ENCODE results near the gene CARD19.
"Not testable (repeated sequence)": the region's sequence is repeated elsewhere in the genome, so short reads cannot be mapped to it uniquely, and the experiment has no call there.

The CARD19 gene

GRCh38 chr9:93115486-93116071 is 19.6 kb downstream of the CARD19 start:
- no peaks in the 10 kb centered on the region for H3K27me3 ChIP-seq (ENCODE audit: control insufficient read depth, low read length)
- no peak overlapping the region for H3K27ac ChIP-seq (ENCODE audit: low read depth, low read length)
- TF ChIP-seq EZH2phosphoT487 (IDR thresholded peaks at IDR 0.05; ENCODE audit: borderline replicate concordance, low read length) (no peak), CTCF (IDR thresholded peaks at IDR 0.05; ENCODE audit: low read depth, low read length, poor library complexity, severe bottlenecking) (no peak)
- H3K9me2 ChIP-seq (replicated peaks; ENCODE audit: control insufficient read depth, low read length), result no peaks in the 10 kb centered on the region
- H3K9me3 ChIP-seq (ENCODE audit: control insufficient read depth, insufficient read depth, low read length), result no peaks in the 10 kb centered on the region
- no peaks in the 10 kb centered on the region for H3K36me3 ChIP-seq (ENCODE audit: control insufficient read depth, low read length)
- H3F3A ChIP-seq (ENCODE audit: control insufficient read depth, insufficient read depth), result peaks cover 10% of the 10 kb centered on the region; the same call in 1 of the 2 replicates
- H3K4me3 ChIP-seq (ENCODE audit: low read length), result no peak overlapping the region
- H4K20me1 ChIP-seq (ENCODE audit: control insufficient read depth, insufficient read depth, low read depth, low read length), result no peaks in the 10 kb centered on the region
- H3K79me2 ChIP-seq (ENCODE audit: control insufficient read depth, low read length), result no peaks in the 10 kb centered on the region
- peaks cover 39% of the 10 kb centered on the region for H3K4me1 ChIP-seq (ENCODE audit: control insufficient read depth, low read length)
- no peak overlapping the region for H3K4me2 ChIP-seq (ENCODE audit: low read length)

DNA sequence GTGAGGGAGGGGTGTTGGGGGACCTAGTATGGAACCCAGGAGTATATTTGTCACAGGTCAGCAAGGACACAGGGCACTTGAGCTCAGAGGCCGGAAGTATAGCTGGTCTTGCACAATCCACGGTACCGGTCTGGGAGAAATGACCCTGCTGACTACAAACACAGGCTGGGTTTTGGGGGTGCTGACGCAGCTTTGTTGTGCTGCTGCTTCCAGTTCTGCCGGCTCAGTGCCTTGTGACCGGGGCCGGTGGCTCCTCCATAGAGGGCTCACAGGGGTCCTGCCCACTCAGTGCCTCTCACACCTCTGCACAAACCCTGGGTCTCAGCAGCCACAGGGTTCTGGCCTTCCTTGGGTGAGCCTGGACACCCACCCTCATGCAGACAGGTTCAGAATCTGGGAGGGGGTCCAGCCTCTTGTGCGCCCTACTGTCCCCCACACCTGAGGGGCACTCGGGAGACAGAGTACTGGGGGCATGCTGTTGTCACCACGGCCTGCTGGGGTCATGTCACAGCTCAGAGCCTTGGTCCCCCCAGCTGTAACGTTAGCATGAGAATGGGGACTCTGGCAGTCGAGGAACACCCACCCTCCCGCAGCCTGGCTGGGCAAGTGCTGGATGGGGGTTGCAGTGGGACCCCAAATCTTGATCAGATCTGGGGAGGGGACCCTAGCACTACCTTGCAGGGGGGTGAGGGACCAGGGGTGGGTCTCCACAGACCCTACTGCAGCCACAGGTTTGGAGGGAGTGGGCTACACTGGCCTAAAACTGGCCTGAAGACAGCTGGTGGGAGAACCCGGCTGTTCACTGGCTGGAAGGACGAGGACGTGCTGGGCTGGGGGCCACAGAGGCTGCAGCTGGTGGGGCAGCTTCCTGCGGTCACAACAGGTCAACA is 20.3 kb downstream of the CARD19 start:
- H3K27ac ChIP-seq (ENCODE audit: low read depth, low read length), result no peak overlapping the region

DNA sequence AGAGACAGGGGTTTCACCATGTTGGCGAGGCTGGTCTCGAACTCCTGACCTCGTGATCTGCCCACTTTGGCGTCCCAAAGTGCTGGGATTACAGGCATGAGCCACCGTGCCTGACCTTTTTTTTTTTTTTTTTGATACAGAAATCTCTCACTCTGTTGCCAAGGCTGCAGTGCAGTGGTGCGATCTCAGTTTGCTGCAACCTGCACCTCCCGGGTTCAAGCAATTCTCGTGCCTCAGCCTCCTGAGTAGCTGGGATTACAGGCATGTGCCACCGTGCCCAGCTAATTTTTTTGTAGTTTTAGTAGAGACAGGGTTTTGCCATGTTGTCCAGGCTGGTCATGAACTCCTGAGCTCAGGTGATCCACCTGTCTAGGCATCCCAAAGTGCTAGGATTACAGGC is 21.5 kb downstream of the CARD19 start:
- peaks cover 29% of the 10 kb centered on the region for H3K4me1 ChIP-seq (ENCODE audit: control insufficient read depth, low read length)
- peaks cover 10% of the 10 kb centered on the region; the same call in 1 of the 2 replicates for H3F3A ChIP-seq (ENCODE audit: control insufficient read depth, insufficient read depth)
- H3K4me3 ChIP-seq (ENCODE audit: low read length); H3K9me2 ChIP-seq (replicated peaks; ENCODE audit: control insufficient read depth, low read length); H4K20me1 ChIP-seq (ENCODE audit: control insufficient read depth, insufficient read depth, low read depth, low read length); H3K27ac ChIP-seq (ENCODE audit: low read depth, low read length); H3K9me3 ChIP-seq (ENCODE audit: control insufficient read depth, insufficient read depth, low read length); H3K79me2 ChIP-seq (ENCODE audit: control insufficient read depth, low read length); H3K4me2 ChIP-seq (ENCODE audit: low read length); H3K36me3 ChIP-seq (ENCODE audit: control insufficient read depth, low read length); H3K27me3 ChIP-seq (ENCODE audit: control insufficient read depth, low read length): not testable (repeated sequence)

More for the DNA sequence above, 20.3 kb downstream of the CARD19 start:
- Histone ChIP-seq H3K9me2 (replicated peaks; ENCODE audit: control insufficient read depth, low read length) (no peaks in the 10 kb centered on the region), H3K4me1 (ENCODE audit: control insufficient read depth, low read length) (peaks cover 39% of the 10 kb centered on the region), H3K79me2 (ENCODE audit: control insufficient read depth, low read length) (no peaks in the 10 kb centered on the region), H3F3A (ENCODE audit: control insufficient read depth, insufficient read depth) (peaks cover 10% of the 10 kb centered on the region; the same call in 1 of the 2 replicates), H3K9me3 (ENCODE audit: control insufficient read depth, insufficient read depth, low read length) (no peaks in the 10 kb centered on the region), H3K27me3 (ENCODE audit: control insufficient read depth, low read length) (no peaks in the 10 kb centered on the region), H3K4me3 (ENCODE audit: low read length) (no peak overlapping the region), H3K4me2 (ENCODE audit: low read length) (no peak overlapping the region), H3K36me3 (ENCODE audit: control insufficient read depth, low read length) (no peaks in the 10 kb centered on the region; the same call in 1 of the 2 replicates), H4K20me1 (ENCODE audit: control insufficient read depth, insufficient read depth, low read depth, low read length) (no peaks in the 10 kb centered on the region)
- no peak for TF ChIP-seq EZH2phosphoT487 (IDR thresholded peaks at IDR 0.05; ENCODE audit: borderline replicate concordance, low read length)
- TF ChIP-seq CTCF (IDR thresholded peaks at IDR 0.05; ENCODE audit: low read depth, low read length, poor library complexity, severe bottlenecking), result no peak

Measured in DOHH2 (cell line).